ENCODE results near the gene HBD.

GRCh38 chr11:5223146-5223545 is 11.1 kb downstream of the HBD start:
- TF ChIP-seq CTCF (IDR thresholded peaks at IDR 0.05) (no peak), ZFX (IDR thresholded peaks at IDR 0.05; ENCODE audit: borderline replicate concordance) (no peak)

All from 22Rv1 (cell line).